ENCODE data around the gene CALN1.

DNA sequence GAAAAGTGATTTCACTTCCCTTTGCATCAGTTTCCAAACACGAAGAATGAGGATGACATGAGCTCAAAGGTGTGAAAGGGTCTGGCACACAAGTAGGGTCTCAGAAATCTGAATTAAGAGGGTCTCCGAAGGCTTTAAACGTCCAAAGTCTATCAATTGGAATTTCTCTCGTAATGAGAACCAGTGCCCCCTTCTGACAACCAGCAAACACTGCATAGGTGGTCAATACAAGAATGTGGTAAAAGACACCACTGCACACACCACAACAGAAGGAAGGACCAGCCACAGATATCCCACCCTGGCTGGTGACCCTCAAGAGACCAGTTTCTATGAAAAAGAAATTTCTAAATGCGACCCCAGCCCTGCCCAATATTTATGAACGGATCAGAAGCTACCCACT, 78.1 kb downstream of the CALN1 start:
- TF ChIP-seq, protein P1, sequence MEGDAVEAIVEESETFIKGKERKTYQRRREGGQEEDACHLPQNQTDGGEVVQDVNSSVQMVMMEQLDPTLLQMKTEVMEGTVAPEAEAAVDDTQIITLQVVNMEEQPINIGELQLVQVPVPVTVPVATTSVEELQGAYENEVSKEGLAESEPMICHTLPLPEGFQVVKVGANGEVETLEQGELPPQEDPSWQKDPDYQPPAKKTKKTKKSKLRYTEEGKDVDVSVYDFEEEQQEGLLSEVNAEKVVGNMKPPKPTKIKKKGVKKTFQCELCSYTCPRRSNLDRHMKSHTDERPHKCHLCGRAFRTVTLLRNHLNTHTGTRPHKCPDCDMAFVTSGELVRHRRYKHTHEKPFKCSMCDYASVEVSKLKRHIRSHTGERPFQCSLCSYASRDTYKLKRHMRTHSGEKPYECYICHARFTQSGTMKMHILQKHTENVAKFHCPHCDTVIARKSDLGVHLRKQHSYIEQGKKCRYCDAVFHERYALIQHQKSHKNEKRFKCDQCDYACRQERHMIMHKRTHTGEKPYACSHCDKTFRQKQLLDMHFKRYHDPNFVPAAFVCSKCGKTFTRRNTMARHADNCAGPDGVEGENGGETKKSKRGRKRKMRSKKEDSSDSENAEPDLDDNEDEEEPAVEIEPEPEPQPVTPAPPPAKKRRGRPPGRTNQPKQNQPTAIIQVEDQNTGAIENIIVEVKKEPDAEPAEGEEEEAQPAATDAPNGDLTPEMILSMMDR (IDR thresholded peaks at IDR 0.05; ENCODE audit: poor library complexity, severe bottlenecking), result no peak
- TF ChIP-seq REST (IDR thresholded peaks at IDR 0.05; ENCODE audit: borderline replicate concordance), result no peak
- no peak for TF ChIP-seq POLR2AphosphoS5 (IDR thresholded peaks at IDR 0.05)
- TF ChIP-seq EP300 (conservative IDR thresholded peaks at IDR 0.05; ENCODE audit: poor library complexity, severe bottlenecking), result no peak
- TF ChIP-seq EZH2 (IDR thresholded peaks at IDR 0.05; ENCODE audit: borderline replicate concordance, insufficient read depth, low read length, poor library complexity, severe bottlenecking), result no peak
- no peak for TF ChIP-seq SMC3 (conservative IDR thresholded peaks at IDR 0.05; ENCODE audit: poor library complexity)
- TF ChIP-seq MXI1 (conservative IDR thresholded peaks at IDR 0.05; ENCODE audit: poor library complexity, severe bottlenecking), result no peak
- no peak for TF ChIP-seq RAD21 (conservative IDR thresholded peaks at IDR 0.05)

Measured in neural cell (in vitro differentiated cells).